ENCODE results near the gene USP32.
"Not testable (repeated sequence)": the region's sequence is repeated elsewhere in the genome, so short reads cannot be mapped to it uniquely, and the experiment has no call there.

The USP32 gene

DNA sequence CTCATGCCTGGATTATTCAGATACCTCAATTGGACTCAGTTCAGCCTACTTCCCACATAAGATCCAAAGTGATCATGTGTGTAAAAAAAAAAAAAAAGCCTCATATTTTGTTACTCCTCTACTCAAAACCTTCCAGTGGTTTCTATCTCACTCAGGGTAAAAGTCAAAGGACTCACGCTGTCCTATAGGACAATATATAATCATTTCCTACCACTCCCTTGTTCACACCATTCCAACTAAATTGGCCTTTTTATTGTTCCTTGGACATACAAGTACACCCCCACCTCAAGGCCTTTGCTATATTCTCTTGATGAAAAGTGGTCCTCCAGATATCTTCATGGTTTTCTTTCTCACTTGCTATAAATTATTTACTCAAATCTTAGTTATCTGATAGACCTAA, 99.2 kb downstream of the USP32 start:
- no peak for DNase-seq

GRCh38 chr17:60284709-60285108, 107.2 kb downstream of the USP32 start:
- no peak for DNase-seq

DNA sequence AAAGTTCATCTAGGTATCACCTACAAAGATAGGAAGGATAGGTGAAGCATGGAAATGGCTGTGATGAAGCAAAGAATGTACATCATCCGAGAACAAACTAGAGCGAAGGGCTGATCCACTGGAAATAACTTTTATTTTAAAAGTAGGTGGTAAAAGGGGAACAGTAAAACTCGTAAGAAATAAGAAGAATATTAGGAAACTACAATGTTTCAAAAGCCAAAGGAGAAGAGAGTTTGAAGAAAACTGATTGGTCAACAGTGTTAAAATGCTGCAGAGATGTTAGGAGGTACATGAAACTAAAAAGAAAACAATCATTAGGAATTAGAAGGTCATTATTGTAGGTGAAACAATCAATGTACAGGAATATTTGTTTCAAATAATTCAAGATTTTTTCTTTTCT, 108.1 kb downstream of the USP32 start:
- DNase-seq: no peak

DNA sequence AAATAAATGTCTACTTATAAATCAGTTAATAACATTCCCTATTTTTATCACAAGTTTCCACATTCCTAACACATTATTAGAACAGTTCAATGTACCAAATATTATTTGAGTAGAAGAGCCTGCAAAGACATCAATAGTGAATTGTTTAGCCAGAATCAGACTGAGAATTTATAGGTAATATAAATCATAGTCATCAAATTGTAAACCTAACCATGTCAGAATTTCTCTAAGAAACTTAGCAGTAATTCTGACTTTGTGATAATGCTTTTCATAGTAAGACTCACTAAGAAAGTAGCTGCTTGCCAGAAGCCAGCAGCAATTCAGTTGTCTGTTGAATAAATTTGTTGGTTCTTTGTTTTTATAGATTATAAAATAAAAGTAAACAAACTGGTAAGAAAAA, 111.3 kb downstream of the USP32 start:
- DNase-seq: no peak

- no peak for DNase-seq
These were observed 113.7 kb downstream of the USP32 start for GRCh38 chr17:60278237-60278636.

- no peak for DNase-seq
These were observed 114.7 kb downstream of the USP32 start for GRCh38 chr17:60277258-60277657.

- DNase-seq: no peak
These were observed 122.5 kb downstream of the USP32 start for GRCh38 chr17:60269417-60269816.

DNA sequence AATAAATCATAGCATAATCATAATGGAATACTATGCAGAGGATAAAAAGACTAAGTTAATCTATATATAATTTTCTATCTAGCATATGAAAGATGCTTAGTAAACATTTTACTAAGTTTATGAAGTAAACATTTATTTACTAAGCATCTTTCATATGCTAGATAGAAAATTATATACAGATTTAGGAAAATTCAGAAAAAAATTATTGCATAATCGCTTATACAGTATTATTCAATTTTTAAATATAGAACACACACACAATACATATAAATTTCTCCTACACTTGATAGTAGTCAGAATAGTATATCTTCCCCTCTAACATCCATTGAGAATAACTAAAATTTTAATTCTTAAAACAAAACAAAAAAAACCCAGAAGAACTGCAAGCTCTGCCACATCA, 131.4 kb downstream of the USP32 start:
- DNase-seq: no peak

DNA sequence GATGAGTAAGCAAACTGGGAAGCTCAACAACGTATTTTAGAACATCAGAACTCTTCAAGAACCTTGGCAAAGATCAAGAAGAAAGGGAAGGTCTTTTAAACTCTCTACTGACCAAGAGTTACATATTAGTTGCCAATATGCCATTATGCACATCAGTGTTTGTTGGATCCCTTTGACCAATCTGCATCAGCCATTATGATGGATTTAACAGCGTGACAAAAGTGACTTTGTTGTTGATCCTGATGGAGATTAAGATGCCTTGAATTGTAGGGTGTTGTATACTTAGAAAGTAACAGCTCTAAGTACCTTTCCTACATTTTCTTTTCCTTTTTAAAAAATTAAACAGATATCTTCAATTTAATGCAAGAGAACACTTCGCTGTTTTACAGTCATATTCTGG, 133.6 kb downstream of the USP32 start:
- DNase-seq: no peak

GRCh38 chr17:60256174-60256573, 135.8 kb downstream of the USP32 start:
- no peak for DNase-seq

GRCh38 chr17:60253048-60253447, 138.9 kb downstream of the USP32 start:
- no peak for DNase-seq

DNA sequence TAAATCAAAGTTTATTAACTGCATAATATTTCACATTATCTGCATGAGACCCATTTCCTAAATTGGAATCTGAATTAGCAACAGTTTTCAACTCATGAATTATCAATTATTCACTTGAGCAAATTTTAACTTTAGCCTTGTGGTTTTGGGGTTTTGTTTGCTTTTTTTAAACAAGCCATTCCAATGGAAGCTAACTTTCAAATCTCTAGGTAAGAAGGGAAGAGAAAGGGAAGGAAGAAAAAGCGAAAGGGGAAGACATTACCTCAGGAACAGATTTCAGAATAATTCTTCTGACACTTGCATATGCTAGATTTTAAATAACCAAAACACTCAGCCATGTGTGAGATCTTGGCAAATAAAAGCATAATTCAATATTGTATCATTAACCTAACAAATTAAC, 139.5 kb downstream of the USP32 start:
- no peak for DNase-seq

GRCh38 chr17:60249290-60249826, 142.6 kb downstream of the USP32 start:
- no peak for DNase-seq

- DNase-seq: no peak
These were observed 143.2 kb downstream of the USP32 start for GRCh38 chr17:60248618-60249289.

DNA sequence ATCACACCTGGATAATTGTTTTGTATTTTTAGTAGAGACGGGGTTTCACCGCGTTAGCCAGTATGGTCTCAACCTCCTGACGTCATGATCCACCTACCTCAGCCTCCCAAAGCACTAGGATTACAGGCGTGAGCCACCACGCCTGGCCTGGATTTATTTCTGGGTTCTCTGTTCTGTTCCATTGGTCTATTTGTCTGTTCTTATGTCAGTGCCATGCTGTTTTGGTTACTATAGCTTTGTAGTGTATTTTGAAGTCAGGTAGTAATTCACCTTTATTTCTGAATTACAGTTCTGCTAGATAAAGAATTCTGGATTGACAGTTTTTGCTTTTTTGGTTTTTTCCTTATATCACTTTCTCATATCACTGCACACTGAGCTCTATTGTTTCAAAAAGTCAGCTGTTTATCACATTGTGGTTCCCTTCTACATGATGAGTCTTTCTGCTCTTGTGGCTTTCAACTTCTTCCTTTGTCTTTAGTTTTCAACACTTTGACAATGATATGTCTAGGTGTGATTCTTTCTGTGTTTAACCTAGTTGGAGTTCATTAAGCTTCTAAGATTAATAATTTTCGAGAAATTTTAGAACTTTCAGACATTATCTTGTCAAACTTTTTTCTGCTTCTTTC, 144.0 kb downstream of the USP32 start:
- DNase-seq: no peak

DNA sequence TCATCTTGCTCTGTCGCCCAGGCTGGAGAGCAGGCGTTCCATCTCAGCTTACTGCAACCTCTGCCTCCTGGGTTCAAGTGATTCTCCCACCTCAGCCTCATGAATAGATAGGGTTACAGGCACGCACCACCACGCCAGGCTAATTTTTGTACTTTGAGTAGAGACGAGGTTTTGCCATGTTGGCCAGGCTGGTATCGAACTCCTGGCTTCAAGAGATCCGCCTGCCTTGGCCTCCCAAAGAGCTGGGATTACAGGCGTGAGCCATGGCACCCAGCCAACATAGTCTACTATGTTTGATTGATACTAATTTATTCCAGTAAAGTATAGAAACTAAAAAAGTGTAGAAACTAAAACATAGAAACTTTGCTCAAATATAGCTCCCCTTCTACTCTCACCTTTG, 147.3 kb downstream of the USP32 start:
- no peak for DNase-seq

DNA sequence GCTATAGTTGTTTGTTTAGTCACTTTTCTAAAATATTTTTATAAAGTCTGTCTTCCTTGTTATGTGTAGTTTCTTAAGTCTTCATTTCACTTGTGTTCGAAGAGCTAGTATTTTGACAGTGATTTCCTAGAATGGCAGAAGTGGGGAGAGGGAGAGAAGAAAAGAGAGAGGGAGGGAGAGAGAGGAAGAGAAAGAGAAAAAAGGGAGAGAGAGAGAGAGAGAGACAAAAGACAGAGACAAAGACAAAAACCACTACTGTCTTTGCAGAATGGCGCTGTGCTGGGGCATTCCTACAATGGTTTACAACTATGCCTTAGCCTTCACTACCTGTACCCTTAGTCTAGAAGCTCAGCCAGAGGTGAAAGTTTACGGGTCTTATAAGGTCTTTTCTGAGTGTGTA, 151.6 kb downstream of the USP32 start:
- DNase-seq: no peak

GRCh38 chr17:60231691-60232090, 160.2 kb downstream of the USP32 start:
- no peak for DNase-seq

GRCh38 chr17:60231234-60231633, 160.7 kb downstream of the USP32 start:
- DNase-seq: no peak

GRCh38 chr17:60230358-60230757, 161.6 kb downstream of the USP32 start:
- no peak for DNase-seq

- no peak for DNase-seq
These were observed 162.6 kb downstream of the USP32 start for GRCh38 chr17:60229188-60229802.

GRCh38 chr17:60227276-60227675, 164.7 kb downstream of the USP32 start:
- not testable (repeated sequence) for DNase-seq

GRCh38 chr17:60224064-60224463, 167.9 kb downstream of the USP32 start:
- DNase-seq: no peak

DNA sequence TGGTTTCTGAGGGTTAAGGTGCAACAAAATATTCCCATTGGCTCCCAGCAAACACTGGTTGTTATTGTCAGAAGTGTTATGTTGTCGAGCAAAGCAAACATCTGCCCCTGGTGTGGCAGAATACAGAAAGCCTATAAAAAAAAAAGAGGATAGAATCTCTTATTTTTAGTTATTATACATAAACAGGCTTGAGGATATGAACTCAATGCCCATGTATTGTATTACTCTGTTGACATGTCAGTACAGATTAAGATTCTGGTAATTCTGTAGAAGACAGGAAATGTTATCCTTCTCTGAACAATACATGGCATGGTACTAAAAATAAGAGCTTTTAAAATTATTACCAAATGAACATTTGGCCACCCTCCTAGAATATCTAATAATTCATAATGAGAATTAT, 168.5 kb downstream of the USP32 start:
- DNase-seq: no peak
